GM12875 (cell line): ENCODE data around the gene SLC7A14.
A peak's percentile ranks its signal among the peaks of the same experiment; 100 is the strongest.

Source experiments
- H3K4me3 ChIP-seq: one replicate; pipeline ENCODE4 v1.5.1; 2011; ENCODE audit warnings: low read depth, low read length, control low read depth
- TF ChIP-seq, protein P1 (sequence below): IDR thresholded peaks from 2 replicates; pipeline ENCODE4 v1.5.1; 2011; ENCODE audit warnings: low read depth, mild to moderate bottlenecking, control low read depth, inconsistent platforms, low read length, moderate library complexity, borderline replicate concordance; ENCODE audit not compliant: insufficient read depth

Gene SLC7A14

DNA sequence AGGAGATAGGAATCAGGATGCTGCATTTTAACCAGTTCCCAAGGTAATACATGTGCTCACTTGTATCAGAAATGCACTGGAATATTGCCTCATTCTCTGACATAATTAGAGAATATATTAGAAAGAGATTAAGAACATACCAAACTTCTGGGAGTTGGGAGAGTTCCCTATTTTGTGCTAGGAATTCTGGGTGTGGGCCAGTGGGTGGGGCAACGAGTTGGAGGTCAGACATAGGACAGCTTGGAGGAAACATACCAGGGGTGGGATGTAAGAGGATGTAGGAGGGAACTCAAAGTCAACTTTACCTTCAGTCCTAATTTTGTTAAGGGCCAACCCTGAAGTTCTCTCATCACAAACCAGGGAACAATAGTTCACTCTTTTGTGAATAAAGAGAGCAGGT lies 83.6 kb downstream of the SLC7A14 start:
- TF ChIP-seq, protein P1, sequence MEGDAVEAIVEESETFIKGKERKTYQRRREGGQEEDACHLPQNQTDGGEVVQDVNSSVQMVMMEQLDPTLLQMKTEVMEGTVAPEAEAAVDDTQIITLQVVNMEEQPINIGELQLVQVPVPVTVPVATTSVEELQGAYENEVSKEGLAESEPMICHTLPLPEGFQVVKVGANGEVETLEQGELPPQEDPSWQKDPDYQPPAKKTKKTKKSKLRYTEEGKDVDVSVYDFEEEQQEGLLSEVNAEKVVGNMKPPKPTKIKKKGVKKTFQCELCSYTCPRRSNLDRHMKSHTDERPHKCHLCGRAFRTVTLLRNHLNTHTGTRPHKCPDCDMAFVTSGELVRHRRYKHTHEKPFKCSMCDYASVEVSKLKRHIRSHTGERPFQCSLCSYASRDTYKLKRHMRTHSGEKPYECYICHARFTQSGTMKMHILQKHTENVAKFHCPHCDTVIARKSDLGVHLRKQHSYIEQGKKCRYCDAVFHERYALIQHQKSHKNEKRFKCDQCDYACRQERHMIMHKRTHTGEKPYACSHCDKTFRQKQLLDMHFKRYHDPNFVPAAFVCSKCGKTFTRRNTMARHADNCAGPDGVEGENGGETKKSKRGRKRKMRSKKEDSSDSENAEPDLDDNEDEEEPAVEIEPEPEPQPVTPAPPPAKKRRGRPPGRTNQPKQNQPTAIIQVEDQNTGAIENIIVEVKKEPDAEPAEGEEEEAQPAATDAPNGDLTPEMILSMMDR = no peak

DNA sequence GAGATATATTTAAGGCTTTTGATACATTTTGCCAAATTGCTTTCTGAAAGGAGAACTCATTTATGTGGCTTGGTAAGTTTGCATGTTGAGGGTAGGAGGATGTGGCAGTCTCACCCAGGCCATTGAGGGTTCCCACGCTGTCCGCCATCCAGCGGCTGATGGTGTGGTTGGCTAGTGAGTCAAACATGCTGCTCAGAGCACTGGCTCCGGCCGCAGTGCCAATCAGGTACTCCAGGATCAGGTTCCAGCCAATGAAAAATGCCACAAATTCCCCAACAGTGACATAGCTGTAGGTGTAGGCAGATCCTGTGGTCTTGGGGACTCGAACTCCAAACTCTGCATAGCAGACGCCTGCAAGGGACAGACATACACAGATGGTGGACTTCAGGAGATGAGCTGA lies 84.9 kb downstream of the SLC7A14 start:
- TF ChIP-seq, protein P1 = no peak
- H3K4me3 ChIP-seq = no peak overlapping the region

More for the DNA sequence above, 83.6 kb downstream of the SLC7A14 start:
- no peak overlapping the region for H3K4me3 ChIP-seq

DNA sequence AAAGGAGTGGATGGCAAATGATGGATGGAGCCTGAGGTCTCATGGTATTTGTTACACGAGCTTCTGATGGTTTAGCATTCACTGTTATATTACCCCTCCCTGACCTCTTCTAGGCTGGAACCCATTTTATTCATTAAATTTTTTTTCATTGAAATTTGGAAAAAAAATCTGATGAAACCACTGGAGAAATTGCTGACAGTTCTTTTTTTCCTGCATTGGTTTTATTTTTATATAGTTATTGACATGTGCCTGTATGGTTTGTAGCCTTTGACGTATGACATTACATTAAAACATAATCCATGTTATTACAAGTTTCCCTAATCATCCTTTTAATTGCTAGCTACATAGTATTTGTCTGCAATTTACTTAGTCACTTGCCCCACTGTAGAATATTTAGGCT lies 85.4 kb downstream of the SLC7A14 start:
- TF ChIP-seq, protein P1 = no peak
- no peak overlapping the region for H3K4me3 ChIP-seq

DNA sequence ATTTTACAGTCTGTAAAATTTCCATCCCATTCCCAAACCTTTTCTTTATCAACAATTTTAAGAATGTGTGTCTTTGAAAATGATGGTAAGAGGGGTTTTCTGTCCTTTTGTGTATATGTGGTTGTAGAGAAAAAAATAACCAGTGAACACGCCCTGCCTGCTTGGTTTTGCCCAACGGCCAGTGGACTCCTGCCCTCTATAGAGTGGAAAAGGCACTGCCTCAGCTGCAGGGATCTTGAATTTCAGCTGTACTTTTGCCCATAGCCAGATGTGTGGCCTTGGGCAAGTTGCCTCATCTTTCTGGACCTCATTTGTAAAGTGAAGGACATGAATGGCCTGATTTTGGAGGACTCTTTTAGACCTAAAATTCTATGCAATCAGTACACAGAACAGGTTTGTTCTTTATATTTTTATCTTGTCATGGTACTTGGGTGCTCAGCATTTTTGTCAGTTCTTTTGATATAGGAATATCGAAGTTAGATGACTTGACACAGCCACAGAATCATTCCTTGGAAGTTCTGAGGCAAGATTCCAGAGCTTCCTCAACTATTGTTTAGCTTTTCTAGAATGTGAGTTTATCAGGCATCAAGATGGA lies 86.2 kb downstream of the SLC7A14 start:
- TF ChIP-seq, protein P1 = peak; percentile 57; the same call in 1 of the 2 replicates
- H3K4me3 ChIP-seq = no peak overlapping the region

DNA sequence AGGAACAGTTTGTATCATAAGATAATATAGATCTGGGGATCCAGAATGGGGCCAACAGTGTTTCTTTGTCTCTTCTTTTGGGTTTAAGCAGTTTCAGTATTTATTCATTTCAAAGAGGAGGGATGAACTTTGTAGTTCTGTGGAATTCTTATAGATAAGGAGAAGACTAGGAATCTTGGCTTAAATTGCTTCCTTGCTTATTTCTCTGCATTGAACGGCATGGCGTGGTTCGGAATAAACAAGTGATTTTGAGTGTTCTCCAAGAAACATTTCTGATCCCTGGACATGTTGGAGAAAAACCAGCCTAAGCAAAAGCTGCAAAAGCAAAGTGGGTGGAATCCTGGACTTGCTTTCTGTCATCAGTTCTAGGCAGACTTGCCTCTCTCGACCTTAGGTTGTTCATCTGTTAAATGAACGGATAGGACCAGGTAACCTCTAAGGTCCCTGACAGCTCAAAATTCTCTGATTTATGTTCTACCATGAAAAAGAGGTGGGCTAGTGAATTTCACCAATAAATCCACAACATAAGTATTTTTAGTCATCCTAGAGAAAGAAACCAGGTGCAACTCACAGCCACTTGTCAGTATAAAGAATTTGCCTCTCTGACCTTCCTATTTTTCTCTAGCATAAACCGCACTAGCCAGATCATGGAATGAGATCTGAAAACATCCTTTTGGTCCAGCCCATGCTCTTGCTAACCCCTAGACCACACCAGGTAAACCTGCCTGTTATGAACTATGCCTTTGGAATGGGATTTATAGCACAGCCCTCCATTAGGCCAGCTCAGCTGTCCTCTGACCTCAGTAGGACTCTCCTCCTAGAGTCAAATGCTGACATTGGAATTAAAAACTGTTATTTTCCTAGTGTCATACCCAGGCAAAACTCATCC lies 88.4 kb downstream of the SLC7A14 start:
- TF ChIP-seq, protein P1 = no peak
- no peak overlapping the region for H3K4me3 ChIP-seq

DNA sequence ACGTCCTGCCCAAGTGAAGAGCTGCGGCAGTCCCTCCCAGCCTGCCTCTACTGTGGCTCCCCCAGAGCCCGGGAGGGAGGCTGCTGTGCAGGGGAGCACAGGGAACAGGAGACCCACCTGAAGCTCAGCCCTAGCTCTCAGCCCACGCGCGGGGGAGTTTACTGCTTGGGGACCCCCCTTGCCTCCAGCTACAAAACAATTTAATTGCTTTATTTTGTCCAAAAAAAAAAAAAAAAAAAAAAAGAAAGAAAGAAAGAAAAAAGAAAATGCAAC lies 89.1 kb downstream of the SLC7A14 start:
- TF ChIP-seq, protein P1 = no peak
- no peak overlapping the region for H3K4me3 ChIP-seq
